NCI-H2107 (cell line): ENCODE measurements around the gene DISC1.
"Not testable (repeated sequence)": the region's sequence is repeated elsewhere in the genome, so short reads cannot be mapped to it uniquely, and the experiment has no call there.

ENCODE experiments used
- DNase-seq: peaks from one replicate; lab custom pipeline; 2025; lab: John Stamatoyannopoulos, UW

DISC1 gene

DNA sequence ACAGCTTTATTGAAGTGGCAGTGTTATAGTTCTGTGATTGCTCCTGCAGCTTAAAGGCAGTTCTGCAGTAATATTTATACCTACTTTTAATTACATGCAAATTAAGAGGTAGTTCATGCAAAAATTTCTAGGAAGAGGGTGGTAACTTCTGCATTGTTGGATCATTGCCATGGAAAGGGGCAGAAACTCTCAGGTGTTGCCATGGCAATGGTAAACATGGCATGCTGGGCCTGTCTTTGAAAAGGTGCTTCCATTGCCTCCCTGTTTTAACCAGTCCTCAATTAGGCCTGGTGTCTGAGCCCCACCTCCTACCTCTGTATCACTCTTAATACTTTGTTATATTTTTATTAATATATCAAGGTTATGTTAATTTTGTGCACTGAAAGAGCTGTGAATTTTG, 104.7 kb downstream of the DISC1 start:
- DNase-seq: no peak

- no peak for DNase-seq
These were observed 106.5 kb downstream of the DISC1 start for GRCh38 chr1:231733063-231733462.

- DNase-seq: no peak
These were observed 107.1 kb downstream of the DISC1 start for GRCh38 chr1:231733672-231734071.

DNA sequence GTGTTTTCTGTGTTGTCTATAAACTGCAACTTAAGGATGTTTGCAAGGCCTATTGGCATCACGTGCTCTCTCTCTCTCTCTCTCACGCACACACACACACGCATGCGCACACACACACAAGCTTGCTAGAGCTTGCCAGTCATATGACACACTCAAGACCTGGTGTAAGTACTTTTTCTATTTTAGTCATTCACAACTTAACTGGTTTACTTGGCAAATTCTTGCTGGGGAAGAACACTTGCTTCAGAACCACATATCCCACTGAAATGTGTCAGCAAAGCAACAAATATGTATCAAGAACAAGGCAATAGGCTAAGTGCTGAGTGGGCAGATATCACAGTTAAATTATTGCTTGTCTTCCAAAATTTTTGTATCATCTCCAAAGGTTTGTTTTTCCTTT, 107.8 kb downstream of the DISC1 start:
- no peak for DNase-seq

DNA sequence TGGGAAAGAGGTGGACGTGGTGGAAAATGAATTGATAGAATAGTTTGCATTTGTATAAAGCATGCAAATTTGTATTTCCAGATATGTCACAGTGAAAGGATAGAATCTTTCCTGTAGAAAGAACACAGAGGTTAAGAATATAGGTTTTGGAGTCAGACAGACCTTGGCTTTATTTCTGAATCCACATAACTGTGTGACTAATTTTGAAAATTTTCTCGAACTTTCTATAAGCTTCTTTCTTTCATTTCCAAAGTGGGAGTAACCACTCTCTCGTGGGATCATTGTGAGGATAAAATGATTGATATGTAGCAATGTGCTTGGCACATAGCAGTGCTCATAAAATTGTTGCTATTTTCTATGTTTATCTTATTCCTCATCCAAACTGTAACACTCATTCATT, 108.8 kb downstream of the DISC1 start:
- DNase-seq: no peak

DNA sequence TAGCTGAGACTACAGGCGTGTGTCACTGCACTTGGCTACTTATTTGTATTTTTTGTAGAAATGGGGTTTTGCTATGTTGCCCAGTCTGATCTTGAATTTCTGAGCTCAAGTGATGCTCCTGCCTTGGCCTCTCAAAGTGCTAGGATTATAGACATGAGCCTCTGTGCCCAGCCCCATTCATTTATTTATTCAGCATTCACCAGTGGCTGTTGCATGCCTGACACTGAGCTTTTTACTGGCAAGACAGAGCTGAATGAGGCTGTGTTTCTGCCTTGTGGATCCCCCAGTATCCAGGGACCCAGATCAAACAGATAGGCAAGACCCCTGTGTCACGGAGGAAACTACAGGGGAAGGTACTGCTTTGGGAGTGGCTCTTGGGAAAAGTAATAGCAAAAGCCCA, 109.4 kb downstream of the DISC1 start:
- no peak for DNase-seq

DNA sequence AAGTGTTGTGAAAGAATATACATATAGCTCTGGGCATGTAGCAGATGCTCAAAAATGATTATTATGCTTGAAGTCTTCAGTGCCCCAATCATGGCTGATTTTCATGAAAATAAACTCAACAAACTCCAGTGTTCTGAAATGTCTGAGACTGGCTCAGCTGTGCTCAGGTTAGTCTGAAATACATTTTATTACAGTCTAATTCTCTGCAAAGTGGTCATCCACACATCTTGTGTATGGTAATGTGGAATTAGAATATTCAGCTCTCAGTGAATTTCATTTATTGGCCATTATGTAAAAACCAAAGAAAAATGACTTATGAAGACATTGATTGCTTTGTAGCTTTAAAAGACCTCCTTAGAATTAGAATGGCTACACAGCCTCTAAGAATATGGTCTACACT, 109.9 kb downstream of the DISC1 start:
- DNase-seq: no peak

- no peak for DNase-seq
These were observed 112.0 kb downstream of the DISC1 start for GRCh38 chr1:231738554-231738953.

DNA sequence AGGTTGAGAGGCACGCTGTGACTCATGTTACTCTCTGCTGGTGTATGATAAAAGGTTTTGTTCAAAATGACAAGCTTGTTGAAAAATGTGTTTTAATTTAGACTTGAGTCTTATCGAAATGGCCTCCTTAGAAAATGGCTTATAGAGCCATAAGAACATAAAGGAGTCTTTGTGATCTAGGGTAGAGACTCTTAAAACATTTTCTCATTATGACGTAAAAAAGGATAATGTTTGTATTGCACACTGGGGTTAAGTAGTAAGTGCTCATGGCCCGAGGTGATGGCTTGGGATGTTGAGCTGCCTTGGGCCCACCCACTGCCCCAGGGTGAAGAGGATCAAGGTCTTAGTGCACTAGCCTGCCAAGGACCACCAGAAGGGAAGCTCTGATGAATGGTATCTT, 117.4 kb downstream of the DISC1 start:
- no peak for DNase-seq

DNA sequence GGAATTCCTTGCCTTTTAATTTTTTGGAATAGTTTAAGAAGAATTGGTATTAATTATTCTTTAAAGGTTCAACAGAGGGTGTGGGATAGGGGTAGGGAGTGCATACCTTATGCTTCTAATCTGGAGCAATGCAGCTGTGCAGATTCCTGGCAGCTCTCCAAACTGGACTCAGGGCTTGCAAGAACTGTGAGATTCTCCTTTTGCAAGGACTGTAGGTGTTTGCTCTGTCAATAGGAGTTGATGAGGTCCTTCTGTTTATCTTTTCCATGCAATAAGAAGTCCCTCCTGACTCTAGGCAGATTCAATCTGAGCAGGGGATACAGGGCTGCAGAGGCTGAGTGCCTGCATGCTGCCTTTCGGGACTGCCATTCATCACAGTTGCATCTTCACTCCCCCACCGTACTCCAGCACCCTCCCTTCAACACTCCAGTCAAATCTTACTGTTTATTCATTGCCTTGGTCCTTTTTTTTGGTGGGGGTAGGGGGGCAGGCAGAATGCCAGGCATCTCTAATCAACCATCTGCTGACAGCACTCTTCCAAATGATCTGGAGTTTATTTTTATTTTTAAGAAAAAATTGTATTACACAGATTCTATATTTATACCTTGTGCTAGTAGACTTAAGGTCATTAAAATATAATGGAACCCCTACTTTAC, 122.3 kb downstream of the DISC1 start:
- DNase-seq: no peak

DNA sequence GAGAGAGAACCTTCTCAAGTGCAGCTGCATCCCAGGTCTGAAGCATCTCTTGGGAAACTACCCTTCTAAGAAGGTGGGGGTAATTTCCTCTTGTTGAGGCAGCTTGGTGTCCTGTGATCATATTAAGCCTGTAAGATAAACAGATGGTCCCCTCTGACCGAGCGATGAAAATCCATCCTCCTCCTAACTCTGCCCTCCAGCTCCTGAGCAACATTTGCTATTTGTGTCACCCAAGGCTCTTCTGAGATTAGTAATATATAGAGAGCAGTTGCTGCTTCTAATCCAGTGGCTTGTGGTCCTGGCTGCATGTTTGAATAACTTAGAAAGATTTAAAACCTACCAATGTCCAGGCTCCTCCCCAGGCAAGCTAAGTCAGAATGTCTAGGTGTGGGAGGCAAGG, 123.7 kb downstream of the DISC1 start:
- DNase-seq: no peak

GRCh38 chr1:231750818-231751362, 124.3 kb downstream of the DISC1 start:
- no peak for DNase-seq

GRCh38 chr1:231751415-231751814, 124.8 kb downstream of the DISC1 start:
- DNase-seq: no peak

- DNase-seq: no peak
These were observed 126.7 kb downstream of the DISC1 start for GRCh38 chr1:231753313-231753712.

- DNase-seq: no peak
These were observed 130.5 kb downstream of the DISC1 start for GRCh38 chr1:231757101-231757404.

DNA sequence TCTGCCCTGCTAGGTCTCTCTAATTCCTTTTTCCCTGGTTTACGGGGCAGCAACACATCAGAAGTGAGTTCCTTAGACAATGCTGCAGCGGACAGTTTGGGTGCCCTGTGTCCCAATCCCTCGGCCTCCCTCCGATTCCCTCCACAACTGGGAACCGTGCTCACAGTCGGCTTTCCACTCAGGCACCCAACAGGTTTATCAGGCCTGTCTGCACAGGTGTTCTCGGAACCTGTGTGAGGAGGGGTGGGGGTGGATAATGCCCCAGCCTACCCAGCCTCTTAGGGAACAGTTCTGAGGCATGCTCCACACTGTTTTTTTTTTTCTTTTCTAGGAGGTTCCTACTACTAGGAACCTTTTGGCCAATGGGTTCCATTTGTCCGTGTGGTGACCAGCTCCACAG, 131.2 kb downstream of the DISC1 start:
- no peak for DNase-seq

DNA sequence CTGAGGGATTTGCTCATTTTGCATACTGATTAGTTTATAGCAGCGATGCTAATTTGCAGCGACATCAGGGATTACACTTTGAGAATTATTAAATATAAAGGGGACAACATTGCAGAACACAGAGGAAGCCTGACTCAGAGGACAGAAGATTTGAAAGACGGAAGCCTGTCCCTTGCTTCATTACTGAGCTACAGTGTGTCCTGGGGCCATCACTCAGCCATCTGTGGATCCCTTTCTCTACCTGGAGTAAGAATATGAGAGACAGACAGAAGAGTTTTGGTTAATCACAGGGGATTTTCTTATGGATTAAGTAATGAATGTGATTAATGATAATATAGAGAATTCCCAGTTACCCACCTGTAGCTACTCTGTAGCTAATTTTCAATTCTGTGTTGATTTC, 134.7 kb downstream of the DISC1 start:
- DNase-seq: no peak

DNA sequence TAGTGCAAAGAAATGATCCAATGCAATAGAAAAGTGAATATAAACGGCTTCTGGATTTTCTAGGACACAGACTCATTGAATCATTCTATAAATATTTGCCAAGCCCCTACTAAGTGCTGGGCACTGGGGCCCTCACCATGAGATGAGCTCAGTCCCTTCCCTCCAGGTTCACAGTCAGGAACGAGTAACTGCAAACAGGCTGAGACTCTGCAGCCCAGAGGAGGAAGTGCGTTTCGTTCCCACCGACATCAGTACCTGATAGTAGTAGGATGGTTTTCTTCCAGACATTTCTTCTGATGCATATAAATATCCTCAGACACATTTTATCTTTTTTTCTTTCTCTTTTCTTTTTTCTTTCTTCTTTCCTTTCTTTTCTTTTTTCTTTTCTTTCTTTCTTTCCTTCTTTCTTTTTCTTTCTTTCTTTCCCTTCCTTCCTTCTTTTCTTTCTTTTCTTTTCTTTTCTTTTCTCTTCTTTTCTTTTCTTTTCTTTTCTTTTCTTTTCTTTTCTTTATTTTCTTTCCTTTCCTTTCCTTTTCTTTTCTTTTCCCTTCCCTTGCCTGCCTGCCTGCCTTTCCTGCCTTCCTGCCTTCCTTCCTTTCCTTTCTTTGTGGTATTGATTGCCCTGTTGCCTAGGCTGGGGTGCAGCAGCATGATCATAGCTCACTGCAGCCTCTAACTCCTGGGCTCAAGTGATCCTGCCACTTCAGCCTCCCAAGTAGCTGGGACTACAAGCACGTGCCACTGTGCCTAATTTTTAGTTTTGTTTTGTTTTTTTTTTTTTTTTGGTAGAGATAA, 135.4 kb downstream of the DISC1 start:
- no peak for DNase-seq

DNA sequence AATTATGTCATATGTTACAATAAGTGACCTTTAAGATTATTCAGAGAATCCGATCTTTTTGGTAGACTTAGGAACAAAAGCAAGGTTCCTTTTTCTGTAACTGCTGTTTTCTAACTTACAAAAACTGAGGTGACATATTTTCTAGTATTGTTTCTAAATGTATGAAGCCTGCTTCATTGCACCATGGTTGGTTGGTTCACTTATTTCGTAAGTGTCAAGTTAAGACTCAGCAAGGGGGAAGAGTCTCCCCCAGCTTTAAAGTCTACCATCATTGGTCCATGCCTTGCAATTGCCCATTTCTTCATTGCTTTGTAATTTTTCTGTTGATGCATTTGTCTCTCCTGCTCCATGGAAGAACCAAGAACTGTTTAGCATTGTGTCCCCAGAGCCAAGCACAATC, 136.9 kb downstream of the DISC1 start:
- no peak for DNase-seq

DNA sequence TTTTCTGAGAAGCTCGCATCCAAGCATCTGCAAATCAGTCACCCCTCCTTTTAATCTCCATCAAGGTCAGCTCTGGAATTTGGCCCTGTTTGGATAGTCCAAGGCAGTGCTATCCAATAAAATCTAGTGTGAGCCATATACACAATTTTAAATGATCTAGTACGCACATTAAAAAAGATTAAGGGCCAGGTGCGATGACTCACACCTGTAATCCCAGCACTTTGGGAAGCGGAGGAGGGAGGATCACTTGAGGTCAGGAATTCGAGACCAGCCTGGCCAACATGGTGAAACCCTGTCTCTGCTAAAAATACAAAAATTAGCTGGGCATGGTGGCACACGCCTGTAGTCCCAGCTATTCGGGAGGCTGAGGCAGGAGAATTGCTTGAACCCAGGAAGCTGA, 139.2 kb downstream of the DISC1 start:
- not testable (repeated sequence) for DNase-seq

DNA sequence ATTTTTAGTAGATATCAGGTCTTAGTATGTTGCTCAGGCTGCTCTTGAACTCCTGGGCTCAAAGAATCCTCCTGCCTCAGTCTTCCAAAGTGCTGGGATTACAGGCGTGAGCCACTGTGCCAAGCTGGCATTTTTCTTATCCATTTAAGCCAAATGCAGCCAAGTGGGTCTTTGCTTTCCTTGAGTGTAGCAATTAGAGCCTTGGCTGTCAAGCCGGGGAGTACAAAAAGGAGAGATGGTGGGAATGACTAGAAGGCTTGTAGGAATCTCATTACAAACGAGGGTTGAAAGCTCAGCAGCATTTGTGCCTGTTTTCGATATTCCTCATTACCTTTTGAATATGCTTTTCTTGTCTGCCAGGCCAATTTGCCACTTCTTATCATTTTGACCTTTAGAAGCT, 140.9 kb downstream of the DISC1 start:
- DNase-seq: no peak

DNA sequence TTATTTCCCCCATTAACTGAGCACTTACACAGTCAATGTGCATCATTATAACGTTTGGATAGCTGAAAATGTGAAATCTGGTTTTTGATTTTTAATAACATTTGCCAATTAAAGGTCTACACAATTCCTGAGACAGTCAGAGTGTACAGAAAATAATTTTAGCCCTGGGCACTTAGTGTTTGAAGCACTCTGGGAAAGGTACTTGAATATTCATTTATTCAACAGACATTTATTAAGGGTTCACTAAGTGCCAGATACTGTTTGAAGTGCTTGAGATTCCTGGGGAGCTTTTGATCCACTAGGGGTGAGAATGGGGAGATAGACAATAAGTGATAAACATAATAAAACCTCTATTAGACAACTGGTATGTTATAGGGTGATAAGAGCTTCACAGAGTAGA, 141.8 kb downstream of the DISC1 start:
- DNase-seq: no peak

GRCh38 chr1:231770506-231771175, 144.1 kb downstream of the DISC1 start:
- DNase-seq: no peak
